Measurements from ENCODE around the gene HSPB9.

The HSPB9 gene, protein sequence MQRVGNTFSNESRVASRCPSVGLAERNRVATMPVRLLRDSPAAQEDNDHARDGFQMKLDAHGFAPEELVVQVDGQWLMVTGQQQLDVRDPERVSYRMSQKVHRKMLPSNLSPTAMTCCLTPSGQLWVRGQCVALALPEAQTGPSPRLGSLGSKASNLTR

DNA sequence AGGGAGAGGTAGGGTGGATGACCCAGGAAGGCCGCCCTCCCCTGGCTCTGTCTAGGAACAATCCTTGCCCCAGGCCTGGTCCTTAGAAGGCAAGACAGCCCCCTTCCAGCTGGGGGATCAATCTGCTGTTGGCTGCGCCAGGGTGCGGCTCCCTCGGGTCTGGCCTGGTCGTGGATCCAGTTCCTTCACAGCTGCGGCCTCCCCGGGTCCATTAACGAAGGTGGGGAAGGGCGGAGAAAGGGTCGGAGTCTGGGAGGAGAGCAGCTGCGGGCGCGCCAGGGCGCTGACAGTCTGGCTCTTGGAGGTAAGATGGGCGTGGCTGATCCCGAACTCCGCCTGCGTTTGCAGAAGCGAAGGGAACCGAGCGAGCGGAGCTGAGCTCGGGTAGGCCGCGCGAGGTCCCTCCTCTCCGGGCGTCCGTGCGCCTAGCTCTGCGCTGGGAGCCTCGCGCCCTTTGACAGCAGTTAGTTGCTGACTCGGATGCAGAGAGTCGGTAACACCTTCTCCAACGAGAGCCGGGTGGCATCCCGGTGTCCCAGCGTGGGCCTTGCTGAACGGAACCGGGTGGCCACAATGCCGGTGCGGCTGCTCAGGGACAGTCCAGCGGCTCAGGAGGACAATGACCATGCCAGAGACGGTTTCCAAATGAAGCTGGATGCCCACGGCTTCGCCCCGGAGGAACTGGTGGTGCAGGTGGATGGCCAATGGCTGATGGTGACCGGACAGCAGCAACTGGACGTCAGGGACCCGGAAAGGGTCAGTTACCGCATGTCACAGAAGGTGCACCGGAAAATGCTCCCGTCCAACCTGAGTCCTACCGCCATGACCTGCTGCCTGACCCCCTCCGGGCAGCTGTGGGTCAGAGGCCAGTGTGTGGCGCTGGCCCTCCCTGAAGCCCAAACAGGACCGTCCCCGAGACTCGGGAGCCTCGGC, at the start of gene HSPB9:
TSS of gene HSPB9 (plus strand) at position 434 of the 933 bp plus-strand sequence. CDS start at position 481, 47 bp downstream.
- no peak for DNase-seq (ENCODE audit: low spot score)

DNA sequence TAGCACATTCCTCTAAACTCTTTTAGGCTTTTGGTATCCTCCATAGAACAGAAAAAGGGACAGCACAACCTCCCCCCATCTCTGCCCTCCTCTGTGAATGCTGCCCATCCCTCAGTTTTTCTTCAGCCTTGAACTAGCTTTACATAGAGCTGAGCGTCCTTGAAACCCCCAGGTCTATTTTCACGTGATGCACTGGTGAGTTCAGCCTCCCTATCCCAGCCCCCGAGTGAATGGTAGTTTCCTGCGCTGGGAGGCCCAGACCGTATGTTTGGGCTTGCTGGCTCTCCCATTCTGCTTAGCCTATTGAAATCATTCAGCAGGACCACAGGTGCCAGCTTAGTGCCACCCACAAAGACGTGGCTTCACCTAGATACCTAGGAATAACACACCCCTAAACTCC, 46.8 kb upstream of the HSPB9 start:
- no peak for DNase-seq (ENCODE audit: low spot score)

DNA sequence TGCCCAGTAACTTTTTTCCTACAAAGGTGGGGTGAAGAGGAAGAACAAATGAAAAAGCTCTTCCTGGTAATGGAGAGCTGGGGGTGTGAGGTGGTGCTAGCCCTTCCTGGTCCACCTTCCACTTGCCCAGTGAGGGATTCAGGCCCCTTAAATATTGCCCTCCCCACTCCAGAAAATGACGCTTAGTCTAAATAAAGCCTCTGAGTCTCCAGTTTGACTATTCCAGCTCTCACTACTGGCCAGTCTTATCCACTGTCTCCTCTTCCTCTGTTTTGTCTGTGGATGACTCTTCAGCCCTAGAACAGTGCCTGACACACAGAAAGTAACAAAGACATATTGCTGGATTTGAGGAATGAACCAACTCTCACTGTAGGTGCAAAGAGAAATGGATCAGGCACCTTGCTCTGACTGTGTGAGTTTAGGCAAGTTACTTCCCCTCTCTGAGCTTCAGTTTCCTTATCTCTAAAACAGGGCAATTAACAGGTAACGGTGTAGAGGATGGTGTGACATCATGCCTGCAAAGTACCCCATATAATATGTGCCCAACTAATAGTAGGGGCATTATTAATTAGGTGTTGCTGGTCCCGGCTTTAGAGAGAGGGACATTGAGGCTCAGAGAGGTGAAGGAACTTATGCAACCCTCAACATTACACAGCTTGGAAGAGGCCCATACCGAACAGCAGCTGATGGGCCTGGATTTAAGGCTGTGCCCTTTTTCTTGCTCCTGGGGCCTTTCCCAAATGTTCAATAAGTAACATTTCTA, 45.6 kb upstream of the HSPB9 start:
- DNase-seq (ENCODE audit: low spot score), result no peak

DNA sequence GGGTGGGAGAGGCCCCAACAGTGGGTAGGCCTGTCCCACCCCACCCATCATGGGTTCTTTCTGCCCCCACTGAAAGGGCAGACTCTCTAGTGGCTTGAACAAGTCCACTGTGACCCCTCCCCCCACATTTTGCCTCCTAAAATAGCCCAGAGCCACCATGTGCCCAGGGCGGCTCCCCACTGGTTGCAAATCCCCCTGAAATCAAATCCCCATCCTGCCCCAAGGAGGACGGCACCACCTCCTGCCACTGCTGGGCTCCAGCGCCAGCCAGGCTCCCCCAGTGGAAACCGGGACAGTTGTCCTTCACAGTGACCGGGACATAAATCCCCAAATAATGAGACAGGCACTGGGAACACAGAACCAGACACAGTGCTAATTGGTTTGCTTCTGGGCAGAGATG, 44.8 kb upstream of the HSPB9 start:
- no peak for DNase-seq (ENCODE audit: low spot score)

DNA sequence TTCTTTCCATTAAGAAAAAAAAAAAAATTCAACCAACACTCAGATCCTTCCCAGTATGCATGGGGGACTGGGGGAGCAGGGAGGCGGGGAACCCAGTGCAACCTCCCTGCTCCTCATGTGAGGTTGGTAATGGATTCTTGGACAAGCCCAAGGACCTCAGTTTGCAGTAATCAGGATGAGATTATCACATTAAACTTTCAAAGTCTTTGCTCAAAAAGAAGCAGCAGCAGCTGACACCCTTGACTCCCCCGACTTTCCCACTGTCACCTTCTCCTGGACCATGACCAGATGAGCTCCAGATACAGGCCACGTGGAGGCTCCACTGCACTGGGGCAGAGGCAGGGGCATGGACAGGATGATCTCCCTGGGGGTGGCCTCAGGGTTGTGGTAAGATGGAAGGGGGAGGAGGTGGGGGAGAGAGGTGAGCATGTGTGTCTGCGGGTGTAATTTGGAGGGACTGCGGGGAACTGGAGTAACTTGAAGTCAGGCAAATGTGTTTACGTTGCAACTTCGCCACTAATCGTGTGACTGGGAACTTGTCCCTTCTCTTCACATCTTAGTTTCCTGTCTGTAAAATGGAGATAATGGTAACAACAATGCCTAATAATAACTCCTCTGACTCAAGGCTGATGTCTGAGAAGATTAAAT, 44.1 kb upstream of the HSPB9 start:
- DNase-seq (ENCODE audit: low spot score), result no peak

DNA sequence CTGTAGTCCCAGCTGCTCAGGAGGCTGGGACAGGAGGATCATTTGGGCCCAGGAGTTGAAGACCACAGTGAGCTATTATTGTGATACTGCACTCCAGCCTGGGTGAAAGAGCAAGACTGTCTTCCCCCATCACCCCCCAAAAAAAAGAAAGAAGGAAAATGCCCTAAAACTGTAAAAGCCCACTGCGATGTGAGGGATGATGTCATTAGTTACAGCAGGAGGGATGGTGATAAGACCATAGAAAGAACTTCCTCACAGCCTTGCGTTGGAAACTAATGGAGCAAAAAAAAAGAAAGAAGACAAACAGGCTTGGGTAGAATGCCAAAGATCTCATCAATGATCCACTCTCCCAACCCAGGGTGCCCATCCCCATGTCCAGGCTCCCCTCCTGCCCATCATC, 43.1 kb upstream of the HSPB9 start:
- DNase-seq (ENCODE audit: low spot score), result no peak

DNA sequence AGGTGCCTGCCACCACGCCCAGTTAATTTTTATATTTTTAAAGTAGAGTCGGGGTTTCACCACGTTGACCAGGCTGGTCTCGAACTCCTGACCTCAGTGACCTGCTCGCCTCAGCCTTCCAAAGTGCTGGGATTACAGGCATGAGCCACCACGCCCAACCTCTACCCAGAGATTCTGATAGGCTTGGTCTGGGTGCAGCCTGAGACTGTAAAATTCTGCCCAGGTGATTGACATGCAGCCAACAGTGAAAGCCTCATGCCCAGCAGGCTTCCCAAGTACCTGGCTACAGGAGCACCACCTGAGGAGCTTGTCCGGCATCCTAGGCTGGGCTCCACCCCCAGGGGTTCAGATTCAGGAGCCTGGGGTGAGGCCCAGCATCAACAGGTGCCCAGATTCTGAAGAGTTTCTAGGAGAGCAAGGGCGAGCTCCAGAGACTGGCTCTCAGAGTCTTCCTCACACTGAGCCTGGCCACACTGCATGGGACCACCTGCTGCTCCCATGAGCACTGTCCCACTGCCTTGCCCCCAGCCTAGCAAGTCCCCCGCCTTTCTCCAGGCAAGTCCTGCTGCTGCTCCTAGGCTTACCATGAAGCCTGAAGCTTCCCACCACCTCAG, 41.0 kb upstream of the HSPB9 start:
- DNase-seq (ENCODE audit: low spot score), result no peak

DNA sequence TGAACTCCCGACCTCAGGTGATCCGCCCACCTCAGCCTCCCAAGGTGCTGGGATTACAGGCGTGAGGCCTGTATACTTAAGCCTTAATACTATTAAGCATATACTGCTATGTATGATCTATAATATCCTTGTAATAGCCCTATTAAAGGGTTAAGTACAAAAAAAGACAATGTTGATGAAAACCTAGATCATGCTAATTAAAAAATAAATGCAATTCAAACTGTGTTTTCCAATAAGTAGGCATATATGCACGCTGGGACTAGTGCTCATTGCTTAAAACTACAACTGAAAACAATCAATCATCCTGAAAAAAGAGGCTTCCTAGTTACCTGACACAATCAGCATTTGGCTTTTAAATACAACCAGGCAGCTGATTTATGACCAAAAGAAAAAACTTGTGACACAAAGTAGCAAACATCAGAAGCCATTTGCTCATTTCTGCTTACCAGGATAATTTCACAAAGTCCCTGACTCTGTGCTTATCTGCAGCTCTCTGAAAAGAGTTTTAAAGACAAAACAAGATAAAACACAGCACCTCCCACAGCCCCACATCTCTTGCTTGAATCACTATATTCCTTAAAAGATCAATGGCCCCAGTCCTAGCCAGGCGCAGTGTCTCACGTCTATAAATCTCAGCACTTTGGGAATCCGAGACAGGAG, 35.4 kb upstream of the HSPB9 start:
- DNase-seq (ENCODE audit: low spot score), result no peak

DNA sequence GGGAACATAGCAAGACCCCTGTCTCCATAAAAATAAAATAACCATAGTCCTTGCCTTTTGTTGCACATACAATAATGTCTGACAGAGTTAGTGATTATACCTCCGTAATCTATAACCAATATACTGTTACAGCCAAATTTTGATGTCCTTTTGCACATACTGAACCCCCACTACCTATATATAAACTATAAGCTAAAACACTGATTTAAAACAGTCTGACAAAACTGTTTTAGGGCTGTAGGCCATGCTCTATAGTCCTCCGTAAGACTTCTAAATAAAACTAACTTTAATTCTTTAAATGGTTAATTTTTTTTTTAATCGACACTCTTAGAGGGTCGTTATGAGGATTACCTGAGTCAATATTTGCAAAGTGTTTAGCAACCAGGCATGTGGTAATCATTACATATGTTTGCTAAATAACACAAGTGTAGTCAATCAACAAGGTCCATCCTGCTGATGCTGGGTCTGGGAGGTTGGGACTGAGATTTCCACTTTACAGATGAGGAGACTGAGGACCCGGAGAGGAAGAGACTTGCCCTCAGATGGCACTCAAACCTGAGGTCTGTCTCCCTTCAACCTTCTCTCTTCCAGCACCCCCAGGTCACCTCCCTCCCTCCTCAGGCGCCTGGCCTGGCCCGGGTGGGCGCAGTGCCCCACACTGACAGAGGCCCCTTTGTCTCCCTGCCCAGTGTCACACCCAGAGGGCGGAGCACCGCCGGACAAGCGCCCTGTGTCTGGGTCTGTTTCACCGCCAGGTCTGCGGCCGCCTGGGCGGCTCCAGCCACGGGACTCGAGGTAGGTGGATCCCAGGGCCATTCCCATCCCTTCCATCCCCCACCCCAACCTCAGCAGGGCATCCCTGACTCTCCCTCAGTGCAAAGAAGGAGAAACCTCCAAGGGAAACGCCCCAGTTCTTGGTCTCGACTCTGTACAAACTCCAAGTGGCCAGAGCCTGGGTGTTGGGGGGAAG, 34.6 kb upstream of the HSPB9 start:
- no peak for DNase-seq (ENCODE audit: low spot score)

DNA sequence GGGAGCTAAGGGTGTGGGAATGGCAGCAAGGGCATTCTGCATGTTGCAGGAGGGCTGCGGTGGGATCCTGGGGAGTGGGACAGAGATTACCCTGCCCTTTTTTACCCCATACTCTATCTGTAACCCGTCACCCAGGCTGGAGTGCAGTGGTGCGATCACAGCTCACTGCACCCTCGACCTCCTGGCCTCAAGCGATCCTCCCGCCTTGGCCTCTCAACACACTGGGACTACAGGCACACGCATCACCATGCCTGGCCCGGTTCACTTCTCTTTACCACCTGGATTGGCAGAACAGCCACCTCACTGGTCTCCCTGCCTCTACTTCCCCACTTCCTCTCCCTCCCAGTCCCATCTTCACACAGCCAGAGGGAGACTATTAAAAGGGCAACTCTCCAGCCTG, 33.9 kb upstream of the HSPB9 start:
- DNase-seq (ENCODE audit: low spot score), result no peak

DNA sequence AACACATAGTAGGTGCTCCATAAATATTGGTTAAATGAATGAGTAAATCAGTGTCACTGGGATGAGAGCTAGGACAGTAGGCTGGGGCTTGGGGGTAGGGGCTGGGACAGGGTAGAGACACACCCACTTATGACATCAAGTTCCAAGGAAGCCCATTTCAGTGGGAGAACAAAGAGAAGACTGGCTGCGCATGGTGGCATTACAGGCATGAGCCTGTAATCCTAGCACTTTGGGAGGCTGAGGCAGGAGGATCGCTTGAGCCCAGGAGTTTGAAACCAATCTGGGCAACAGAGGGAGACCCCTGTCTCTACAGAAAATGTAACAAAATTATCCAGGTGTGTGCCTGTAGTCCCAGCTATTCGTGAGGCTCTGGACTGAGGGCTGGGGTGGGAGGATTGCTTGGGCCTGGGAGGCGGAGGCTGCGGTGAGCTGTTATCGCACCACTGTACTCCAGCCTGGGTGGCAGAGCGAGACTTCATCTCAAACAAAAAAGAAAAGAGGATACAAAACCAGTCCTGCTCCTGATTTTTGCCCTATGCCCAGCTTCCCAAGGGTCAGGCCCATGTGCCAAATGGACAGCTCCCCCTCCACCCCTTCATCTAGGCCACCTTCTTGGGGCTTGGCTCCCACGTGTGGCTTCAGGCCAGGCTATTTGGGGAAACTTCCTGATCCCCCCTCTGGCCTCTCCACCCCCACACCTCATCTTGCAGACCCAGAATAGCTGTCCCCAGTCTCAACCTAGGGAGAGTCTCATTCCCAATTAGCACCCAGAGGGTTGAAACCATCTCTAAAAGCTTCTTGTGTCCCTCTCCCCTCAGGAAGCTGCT, 31.4 kb upstream of the HSPB9 start:
- DNase-seq (ENCODE audit: low spot score), result no peak

DNA sequence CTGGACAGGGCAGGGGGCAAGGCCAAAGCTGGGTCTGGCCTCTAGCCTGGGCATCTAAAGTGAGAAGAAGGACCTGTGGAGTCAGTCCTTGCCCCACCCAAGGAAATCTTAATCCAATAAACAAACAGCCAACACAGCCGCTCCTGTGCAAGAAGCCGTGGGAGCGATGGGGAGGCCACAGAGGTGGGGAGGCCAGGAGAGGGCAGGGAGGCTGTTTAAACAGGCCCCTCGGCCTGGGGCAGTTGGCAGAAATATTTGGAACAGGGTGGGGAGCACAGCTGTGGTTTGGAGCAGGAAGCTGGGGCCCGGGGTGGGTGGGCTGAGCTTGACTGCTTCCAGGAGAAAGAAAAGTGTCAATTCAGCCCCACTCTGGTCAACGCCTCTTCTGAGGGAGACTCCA, 29.7 kb upstream of the HSPB9 start:
- no peak for DNase-seq (ENCODE audit: low spot score)

DNA sequence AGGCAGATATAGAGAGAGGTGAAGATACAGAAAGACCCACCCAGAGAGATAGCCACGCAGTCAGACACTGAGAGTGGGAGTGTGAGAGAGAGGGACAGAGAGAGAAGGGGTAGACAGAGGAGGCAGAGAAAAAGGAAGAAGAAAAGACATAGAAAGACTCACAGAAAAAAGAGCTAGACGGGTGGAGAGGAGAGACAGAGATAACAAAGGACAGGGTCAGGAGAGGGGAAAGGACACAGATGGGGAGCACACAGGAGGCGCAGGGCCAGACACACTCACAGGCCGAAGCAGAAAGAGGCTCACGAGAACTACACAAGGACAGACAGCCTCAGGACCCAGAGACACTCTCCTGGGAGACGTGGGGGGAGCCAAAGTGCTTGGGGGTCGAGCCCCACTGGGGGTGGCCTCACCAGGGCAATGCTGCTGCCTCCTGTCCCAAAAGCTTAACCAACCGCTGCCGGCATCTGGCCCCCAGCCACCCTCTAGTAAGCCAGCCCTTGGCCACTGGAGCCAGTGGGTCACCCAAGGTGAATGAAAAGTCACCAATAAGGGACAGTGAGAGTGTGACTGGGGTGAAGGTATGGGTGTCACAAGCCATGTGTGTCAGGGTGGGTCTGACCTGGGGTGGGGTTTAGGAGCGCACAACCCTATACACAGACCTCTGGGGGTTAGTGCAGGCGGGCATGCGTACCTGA, 28.1 kb upstream of the HSPB9 start:
- no peak for DNase-seq (ENCODE audit: low spot score)

DNA sequence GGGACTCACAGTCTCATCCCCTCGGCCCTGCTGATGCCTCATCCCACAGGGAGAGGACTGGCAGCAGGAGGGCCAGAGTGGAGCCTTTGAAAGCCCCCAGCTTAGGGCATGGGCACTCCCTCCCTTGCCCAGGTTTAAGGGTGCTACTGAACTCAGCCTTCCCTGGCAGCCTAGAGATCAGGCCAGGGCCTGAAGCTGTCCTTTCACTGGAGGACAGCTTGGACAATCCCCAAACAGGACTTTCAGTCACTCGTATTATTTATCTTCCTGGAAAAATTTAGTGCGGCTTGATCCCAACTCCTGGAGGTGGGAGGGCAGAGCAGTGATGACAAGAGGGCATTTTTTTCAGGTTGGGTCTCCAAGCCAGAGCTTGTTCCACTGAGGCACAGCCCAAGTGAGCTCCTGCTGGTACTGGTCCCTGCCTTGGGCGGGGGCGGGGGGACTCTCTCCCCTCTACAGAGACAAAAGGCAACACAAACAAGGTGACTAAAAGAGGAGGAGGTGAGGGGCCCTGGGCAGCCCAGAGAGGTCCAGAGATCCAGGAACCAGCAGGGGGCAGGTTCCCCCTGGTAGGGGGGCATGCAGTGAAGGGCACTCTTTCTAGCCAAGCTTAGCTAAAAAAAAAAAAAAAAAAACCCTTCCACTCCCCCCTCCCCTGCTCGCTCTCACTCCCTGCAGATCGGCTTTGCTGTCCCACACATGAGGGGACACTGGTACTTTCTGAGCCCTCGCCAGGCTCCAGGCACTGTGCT, 26.1 kb upstream of the HSPB9 start:
- DNase-seq (ENCODE audit: low spot score), result no peak

DNA sequence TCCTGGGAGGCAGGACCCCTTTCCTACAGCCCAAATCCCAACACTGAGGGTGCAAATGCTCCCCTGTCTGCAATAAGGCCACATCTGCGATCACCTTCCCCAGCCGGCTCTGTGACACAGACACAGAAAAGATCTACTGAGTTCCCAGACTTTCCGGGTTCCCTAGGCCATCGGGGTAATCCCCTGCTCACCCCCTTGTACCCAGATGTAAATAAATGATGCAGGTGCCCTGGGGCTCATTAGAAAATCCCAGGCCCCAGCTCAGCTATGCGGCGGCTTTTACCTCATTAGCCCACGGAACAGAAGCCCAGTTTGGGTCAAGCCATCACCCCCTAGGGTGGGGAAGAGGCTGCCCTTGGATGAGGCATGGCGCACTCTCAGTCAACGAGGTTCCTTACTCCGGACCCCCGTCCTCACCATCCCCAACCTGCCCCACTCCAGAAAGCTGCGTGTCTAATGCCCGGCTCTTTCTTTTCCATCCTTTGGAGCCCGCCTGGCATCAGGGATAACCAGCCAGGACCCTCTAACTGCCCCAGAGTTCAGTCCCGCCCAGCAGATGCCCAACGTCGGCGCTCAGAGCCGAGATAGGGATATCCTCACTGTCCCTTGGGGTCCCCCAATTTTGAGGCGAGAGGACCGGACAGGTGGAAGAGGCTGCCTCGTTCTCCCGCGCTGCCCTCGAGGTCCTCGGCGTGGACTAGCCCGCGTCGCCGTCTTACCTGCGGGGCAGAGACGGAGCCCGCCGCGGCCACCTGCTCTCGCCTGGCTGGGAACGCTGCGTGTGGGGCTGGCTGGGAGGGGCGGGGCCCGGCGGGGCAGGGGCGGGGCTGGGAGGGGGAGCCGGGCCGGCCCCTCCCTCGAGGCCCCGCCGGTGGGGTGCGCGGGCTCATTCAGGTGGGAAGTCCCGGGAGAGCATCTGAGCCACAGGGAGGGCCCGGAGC, 24.6 kb upstream of the HSPB9 start, which contains the start of gene ZNF385C:
TSS of gene ZNF385C (minus strand) at position 783 of the 941 bp plus-strand sequence. CDS start 35,417 bp downstream, outside the sequence.
- no peak for DNase-seq (ENCODE audit: low spot score)

DNA sequence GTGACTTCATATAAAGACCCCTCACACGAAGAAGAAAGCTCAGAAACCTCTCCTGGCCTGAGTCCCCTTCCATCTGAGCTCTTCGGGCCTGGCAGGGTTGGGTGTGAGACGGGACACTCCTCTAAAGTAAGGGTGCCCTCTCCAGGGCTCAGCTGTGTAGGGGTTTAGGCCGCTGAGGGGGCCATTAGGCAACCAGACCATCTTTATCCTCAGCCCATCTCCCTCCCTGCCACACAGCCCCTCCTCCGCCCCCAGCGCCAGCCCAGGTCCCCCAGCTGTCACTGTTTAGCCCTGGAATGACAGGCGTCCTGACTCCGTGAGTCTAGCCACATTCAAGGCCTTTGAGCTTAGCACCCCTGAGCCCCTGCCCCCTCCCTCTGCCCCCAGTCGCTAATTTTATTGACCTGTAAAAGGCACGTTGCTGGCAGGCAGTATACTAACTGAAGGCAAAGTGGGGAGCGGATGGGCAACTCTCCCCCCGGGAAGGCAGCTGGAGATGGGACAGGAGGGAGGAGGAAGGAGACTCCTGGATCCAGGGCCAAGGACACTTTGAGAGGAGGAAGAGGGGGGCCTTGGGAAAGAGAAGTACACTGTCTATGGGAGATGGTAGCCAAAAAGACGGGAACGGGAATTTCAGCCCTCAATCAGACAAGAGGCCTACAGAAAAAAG, 23.7 kb upstream of the HSPB9 start:
- no peak for DNase-seq (ENCODE audit: low spot score)
